Fibroblast of lung (primary cell): Measurements from ENCODE around the gene NPSR1. TPM values are rescaled to one million over a fixed set of nuclear protein-coding genes. Genes with fewer than 3 reads are reported as not detected.
A peak's percentile ranks its signal among the peaks of the same experiment; 100 is the strongest.
"Not testable (repeated sequence)": the region's sequence is repeated elsewhere in the genome, so short reads cannot be mapped to it uniquely, and the experiment has no call there.

Experiments used
- DNase-seq, 2 donors: peaks; one replicate each; pipeline versions ENCODE4 v3.0.0 to v3.0.0-alpha.2; 2010; ENCODE audit warnings: low read depth in 2 of 2
- H2AFZ ChIP-seq: 2 replicates; pipeline ENCODE4 v1.5.1; 2012; ENCODE audit warnings: low read length, control low read depth, inconsistent platforms
- H3K27ac ChIP-seq: 2 replicates; pipeline ENCODE4 v1.5.1; 2011; ENCODE audit warnings: low read length, control low read depth; ENCODE audit not compliant: insufficient read depth
- H3K27me3 ChIP-seq: 2 replicates; pipeline ENCODE4 v1.5.1; 2011; ENCODE audit warnings: mild to moderate bottlenecking, low read length; ENCODE audit not compliant: control insufficient read depth, insufficient read depth
- H3K36me3 ChIP-seq: 2 replicates; pipeline ENCODE4 v1.5.1; 2011; ENCODE audit warnings: low read length; ENCODE audit not compliant: control insufficient read depth, insufficient read depth
- H3K4me1 ChIP-seq: 2 replicates; pipeline ENCODE4 v1.5.1; 2011; ENCODE audit warnings: low read length; ENCODE audit not compliant: control insufficient read depth, insufficient read depth; ENCODE audit errors: extremely low read depth
- H3K4me2 ChIP-seq: 2 replicates; pipeline ENCODE4 v1.5.1; 2011; ENCODE audit warnings: low read length, control low read depth; ENCODE audit not compliant: insufficient read depth; ENCODE audit errors: extremely low read depth
- H3K4me3 ChIP-seq, 4 experiments: fragments of 200-600 bp in 1 of 4; sonication (generic) in 1 of 4; replicated peaks in 1 of 4; 2 replicates each; pipeline ENCODE4 v1.5.1; 2011 to 2016; ENCODE audit warnings: low read length in 4 of 4, low read depth in 3 of 4, mild to moderate bottlenecking in 3 of 4, control low read depth in 2 of 4, inconsistent platforms in 1 of 4, mixed read lengths in 1 of 4; ENCODE audit not compliant: insufficient read depth in 1 of 4; ENCODE audit errors: control extremely low read depth in 1 of 4
- H3K79me2 ChIP-seq: 2 replicates; pipeline ENCODE4 v1.5.1; 2012; ENCODE audit warnings: mild to moderate bottlenecking, low read length, inconsistent platforms; ENCODE audit not compliant: control insufficient read depth, insufficient read depth
- H3K9ac ChIP-seq: 2 replicates; pipeline ENCODE4 v1.5.1; 2011; ENCODE audit warnings: mild to moderate bottlenecking, low read length, control low read depth; ENCODE audit not compliant: insufficient read depth
- H3K9me3 ChIP-seq: 2 replicates; pipeline ENCODE4 v1.5.1; 2012; ENCODE audit warnings: low read depth, low read length; ENCODE audit not compliant: control insufficient read depth, insufficient read depth
- H4K20me1 ChIP-seq: 2 replicates; pipeline ENCODE4 v1.5.1; 2011; ENCODE audit warnings: low read length; ENCODE audit not compliant: control insufficient read depth, insufficient read depth; ENCODE audit errors: extremely low read depth
- CTCF ChIP-seq, 2 donors: IDR thresholded peaks in 1 of 2; conservative IDR thresholded peaks in 1 of 2; 1 replicate in 1 of 2; 2 replicates in 1 of 2; pipeline ENCODE4 v1.5.1; 2011 to 2012; ENCODE audit warnings: low read length in 2 of 2, control low read depth in 1 of 2, inconsistent platforms in 1 of 2, low read depth in 1 of 2, mild to moderate bottlenecking in 1 of 2
- EZH2 ChIP-seq: IDR thresholded peaks from 2 replicates; pipeline ENCODE4 v1.5.1; 2012; ENCODE audit warnings: low read length, control low read depth, mild to moderate bottlenecking; ENCODE audit errors: missing control alignments
- polyA plus RNA-seq, 2 donors: library from polyadenylated mRNA; depleted of rRNA in 1 of 2; stranded (reverse) in 1 of 2; unstranded in 1 of 2; fragments of >200 nt; gene quantifications; 2 replicates each; pipeline ENCODE4 v1.2.1, GENCODE V29; 2011 to 2012; ENCODE audit warnings: missing spikeins in 1 of 2
- total RNA-seq: library from RNA; depleted of rRNA; stranded (reverse); fragments of >200 nt; gene quantifications from 2 replicates; pipeline ENCODE4 v1.2.1, GENCODE V29; 2014

NPSR1 gene
- total and polyA plus RNA-seq, 2 donors (not counting 1 experiment from before 2014, with no cell fraction given) = not detected

DNA sequence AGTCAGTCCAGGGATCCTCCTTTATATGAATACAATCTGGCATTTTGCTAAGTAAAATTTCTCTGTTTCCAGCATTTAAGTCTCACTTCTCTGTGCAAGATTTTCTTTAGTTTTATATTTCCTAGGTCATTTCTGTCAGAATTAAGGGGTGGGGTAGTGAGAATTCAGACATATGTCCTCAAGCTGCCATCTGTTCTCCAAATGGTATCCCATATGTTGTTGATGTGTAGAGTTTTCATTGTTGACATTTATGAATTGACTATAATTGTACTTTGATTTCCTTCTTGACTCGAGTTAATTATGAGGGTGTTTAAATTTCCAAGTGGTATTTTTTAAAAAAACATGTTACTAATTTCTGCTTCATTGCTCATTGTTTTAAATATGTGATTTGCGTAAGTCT is 148.8 kb downstream of the NPSR1 start:
- Histone ChIP-seq H3K27me3 (no peaks in the 10 kb centered on the region), H3K27ac (no peak overlapping the region), H3K9me3 (no peaks in the 10 kb centered on the region), H3K9ac (no peak overlapping the region), H3K4me3 (no peak overlapping the region), H3K36me3 (no peaks in the 10 kb centered on the region), H2AFZ (no peak overlapping the region), H3K4me1 (no peaks in the 10 kb centered on the region), H4K20me1 (no peaks in the 10 kb centered on the region), H3K4me2 (no peak overlapping the region), H3K79me2 (no peaks in the 10 kb centered on the region)
- TF ChIP-seq CTCF (conservative IDR thresholded peaks at IDR 0.05 in 1 of 2, IDR thresholded peaks at IDR 0.05 in 1 of 2; ENCODE audit: low read depth in 1 of 2, low read length in 2 of 2) (no peak), EZH2 (no peak)
- no peak for DNase-seq

DNA sequence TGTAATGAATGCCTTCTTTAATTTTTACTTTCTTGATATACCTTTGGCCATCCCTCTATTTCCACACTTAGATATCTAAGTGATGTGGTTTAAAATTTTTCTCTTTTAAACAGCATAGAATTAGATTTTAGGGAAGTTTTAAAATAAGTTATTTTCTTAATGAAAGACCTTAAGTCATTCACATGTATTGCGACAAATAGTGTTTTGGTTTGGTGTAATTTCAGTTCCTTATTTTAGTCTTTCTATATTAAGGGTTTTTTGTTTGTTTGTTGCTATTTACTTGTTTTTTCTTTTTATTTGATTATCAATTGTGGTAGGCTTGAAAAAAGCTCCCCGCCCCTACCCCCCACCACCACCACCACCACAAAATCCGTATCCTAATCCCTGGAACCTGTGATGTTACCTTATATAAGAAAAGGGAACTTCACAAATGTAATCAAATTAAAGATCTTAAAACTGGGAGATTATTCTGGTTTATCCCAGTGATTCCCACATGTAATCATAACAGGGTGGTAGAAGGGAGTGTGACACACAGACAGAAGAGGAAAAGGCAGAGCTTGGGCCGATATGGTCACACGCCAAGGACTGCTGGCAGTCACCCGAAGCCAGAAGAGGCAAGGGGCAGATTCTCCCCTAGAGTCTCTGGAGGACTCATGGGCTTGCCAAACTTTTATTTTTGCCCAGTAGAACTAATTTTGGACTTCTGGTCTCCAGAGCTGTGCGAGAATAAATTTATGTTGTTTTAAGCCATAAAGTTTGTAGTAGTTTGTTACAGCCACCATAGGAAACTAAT is 149.7 kb downstream of the NPSR1 start:
- Histone ChIP-seq H3K27me3 (no peaks in the 10 kb centered on the region), H3K4me2 (no peak overlapping the region), H3K9ac (no peak overlapping the region), H3K79me2 (no peaks in the 10 kb centered on the region), H3K36me3 (no peaks in the 10 kb centered on the region), H2AFZ (no peak overlapping the region), H3K4me1 (no peaks in the 10 kb centered on the region), H3K27ac (no peak overlapping the region), H3K4me3 (no peak overlapping the region), H4K20me1 (no peaks in the 10 kb centered on the region), H3K9me3 (no peaks in the 10 kb centered on the region)
- DNase-seq = no peak
- TF ChIP-seq CTCF (conservative IDR thresholded peaks at IDR 0.05 in 1 of 2, IDR thresholded peaks at IDR 0.05 in 1 of 2; ENCODE audit: low read depth in 1 of 2, low read length in 2 of 2) = no peak
- TF ChIP-seq EZH2 = no peak

- H3K36me3 ChIP-seq, H3K4me2 ChIP-seq, H3K4me3 ChIP-seq, H3K79me2 ChIP-seq, H3K4me1 ChIP-seq, H3K9me3 ChIP-seq, H3K27me3 ChIP-seq, H4K20me1 ChIP-seq, H2AFZ ChIP-seq, H3K9ac ChIP-seq, H3K27ac ChIP-seq: not testable (repeated sequence)
- peak in 1 of 2 donors; percentile 3 for DNase-seq
These were observed 156.3 kb downstream of the NPSR1 start for GRCh38 chr7:34814203-34814842.
